Smooth muscle cell of the pulmonary artery (primary cell): ENCODE data around the gene NLE1. TPM values are rescaled to one million over a fixed set of nuclear protein-coding genes. Genes with fewer than 3 reads are reported as not detected.

ENCODE experiments used
- total RNA-seq: library from RNA; depleted of rRNA; stranded (reverse); fragments of >200 nt; gene quantifications from 2 replicates; pipeline ENCODE4 v1.2.3, GENCODE V29; 2014

NLE1 gene
- total RNA-seq = 14.6 and 19.9 TPM in 2 replicates

GRCh38 chr17:35141681-35142466 lies at the start of gene NLE1:
Gene NLE1, minus strand, starts transcription at chr17:35142303. Its CDS starts 28 bp downstream, at chr17:35142275.

GRCh38 chr17:35147375-35147905 lies 5.3 kb upstream of the NLE1 start, which contains the start of gene UNC45B:
Gene UNC45B, plus strand, starts transcription at chr17:35147817. Its CDS starts 447 bp downstream, at chr17:35148264.

DNA sequence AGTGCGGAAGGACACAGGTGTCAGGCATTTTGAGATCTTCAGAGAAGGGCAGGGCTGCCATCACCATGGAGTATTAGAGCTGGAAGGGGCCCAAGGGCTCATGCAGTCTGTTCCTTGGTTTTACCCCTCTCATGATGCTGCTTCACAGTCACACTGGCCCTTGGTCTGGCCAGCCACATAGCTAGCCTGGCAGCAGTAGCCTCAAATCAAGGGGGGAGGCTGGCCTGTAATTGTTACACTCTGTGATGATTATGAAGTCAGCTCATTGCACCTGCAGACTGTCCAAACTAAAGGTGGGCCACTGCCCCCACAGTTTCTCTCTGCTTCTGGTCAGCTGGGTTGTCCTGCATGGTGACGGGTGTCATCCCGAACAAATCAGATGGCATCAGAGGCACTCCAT lies 20.8 kb downstream of the NLE1 start, which contains the start of gene FNDC8:
TSS of gene FNDC8 (plus strand) at position 301 of the 400 bp plus-strand sequence. CDS start at position 380, 79 bp downstream.

DNA sequence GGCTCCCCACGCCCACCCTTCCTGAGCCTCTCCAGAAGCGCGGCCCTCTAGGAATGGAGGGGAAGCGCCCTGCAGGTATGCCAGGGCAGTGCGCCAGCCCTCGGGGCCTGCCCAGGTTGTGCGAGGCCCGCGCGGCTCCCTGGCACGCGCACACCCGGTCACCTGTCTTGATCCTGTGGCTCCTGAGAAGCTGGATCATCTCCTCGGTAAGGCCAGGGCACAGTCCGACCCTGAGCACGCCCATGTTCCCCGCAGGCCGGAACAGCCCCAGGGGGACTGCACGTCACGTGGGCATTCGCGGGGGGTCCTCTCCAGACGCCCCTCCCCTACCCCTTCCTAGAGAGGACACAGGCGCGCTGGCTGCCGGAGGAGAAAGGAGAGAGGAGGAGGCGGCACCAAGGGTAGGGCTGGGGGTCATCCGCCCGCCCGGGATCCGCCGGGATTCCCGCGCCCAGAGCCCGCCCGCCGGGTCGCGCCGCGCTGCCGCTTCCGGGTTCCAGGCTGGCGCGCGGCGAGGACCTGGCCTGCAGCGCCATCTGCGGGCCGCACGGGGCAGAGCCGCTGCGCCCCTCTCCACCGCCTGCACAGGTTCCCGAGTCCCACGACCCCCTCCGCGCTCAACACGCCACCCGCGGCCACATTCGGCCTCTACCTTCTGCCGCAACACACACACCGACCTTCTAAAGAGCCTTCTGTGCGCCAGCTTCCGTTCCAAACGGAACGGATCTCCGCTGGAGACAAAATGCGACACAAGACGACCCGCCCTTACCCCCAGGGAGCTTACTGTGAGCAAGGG lies 22.5 kb downstream of the NLE1 start, which contains the start of gene RAD51D:
TSS of gene RAD51D (minus strand) at position 491 of the 796 bp plus-strand sequence. CDS start at position 244, 247 bp downstream.

Other genes starting within 250 kb of the NLE1 start
- 0.46 and 0.52 TPM in 2 replicates for gene CCT6B, start 180.8 kb downstream of the NLE1 start, total RNA-seq
- 7.2 and 7.9 TPM in 2 replicates for gene ZNF830, start 180.8 kb downstream of the NLE1 start, total RNA-seq
- 42.1 and 50.2 TPM in 2 replicates for gene LIG3, start 161.8 kb downstream of the NLE1 start, total RNA-seq
- 11.1 and 12.0 TPM in 2 replicates for gene RFFL, start 78.6 kb downstream of the NLE1 start, total RNA-seq
- 6.1 and 7.0 TPM in 2 replicates for gene RAD51D, start 22.4 kb downstream of the NLE1 start, total RNA-seq
- gene FNDC8, start 20.7 kb downstream of the NLE1 start, total RNA-seq = not detected in 2 replicates
- gene UNC45B, start 5.5 kb upstream of the NLE1 start, total RNA-seq = not detected in 2 replicates
- gene SLC35G3, start 52.1 kb upstream of the NLE1 start, total RNA-seq = not detected in 2 replicates
- 64.8 and 82.6 TPM in 2 replicates for gene SLFN5, start 100.8 kb upstream of the NLE1 start, total RNA-seq
- gene SLFN11, start 231.3 kb upstream of the NLE1 start, total RNA-seq = 46.2 and 113 TPM in 2 replicates